Effector CD8-positive, alpha-beta T cell (primary cell): ENCODE results near the gene GALR3.
"Not testable (repeated sequence)": the region's sequence is repeated elsewhere in the genome, so short reads cannot be mapped to it uniquely, and the experiment has no call there.

Experiments used
- DNase-seq: peaks from one replicate; lab custom pipeline; 2025; lab: John Stamatoyannopoulos, UW
- total RNA-seq, 4 experiments: gene quantifications; one replicate each; lab custom pipeline; 2026; lab: John Stamatoyannopoulos, UW

Gene GALR3
- total RNA-seq, result 0 to 0.24 (median 0.09) reads per million in 4 experiments

- no peak for DNase-seq
Measured at GRCh38 chr22:37823134-37823985, at the start of gene GALR3. Gene GALR3, plus strand, starts transcription at chr22:37823382. Its CDS starts 25 bp downstream, at chr22:37823407.

DNA sequence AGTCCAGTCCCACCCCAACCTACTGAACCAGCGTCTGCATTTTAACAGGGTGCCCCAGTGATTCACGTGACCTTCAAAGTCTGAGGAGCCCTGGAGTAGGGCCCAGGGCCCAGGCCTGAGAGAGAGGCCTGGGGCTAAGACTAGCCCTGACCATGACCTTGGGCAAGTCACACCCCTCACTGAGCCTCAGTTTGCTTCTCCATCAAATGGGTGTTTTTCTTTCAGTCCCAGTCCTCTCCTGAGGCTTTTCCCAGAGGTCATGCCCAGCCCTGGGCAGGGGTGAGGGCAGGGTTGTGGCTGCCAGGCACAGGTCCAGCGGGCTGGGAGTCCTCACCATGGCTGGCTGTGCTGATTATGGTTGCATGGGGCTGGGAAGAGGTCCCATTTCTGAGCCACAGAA, 48.5 kb upstream of the GALR3 start:
- no peak for DNase-seq

GRCh38 chr22:37775785-37776638, 47.2 kb upstream of the GALR3 start:
- no peak for DNase-seq

- no peak for DNase-seq
Measured at GRCh38 chr22:37776639-37777005, 46.6 kb upstream of the GALR3 start.

- no peak for DNase-seq
Measured at GRCh38 chr22:37777122-37777687, 46.0 kb upstream of the GALR3 start.

DNA sequence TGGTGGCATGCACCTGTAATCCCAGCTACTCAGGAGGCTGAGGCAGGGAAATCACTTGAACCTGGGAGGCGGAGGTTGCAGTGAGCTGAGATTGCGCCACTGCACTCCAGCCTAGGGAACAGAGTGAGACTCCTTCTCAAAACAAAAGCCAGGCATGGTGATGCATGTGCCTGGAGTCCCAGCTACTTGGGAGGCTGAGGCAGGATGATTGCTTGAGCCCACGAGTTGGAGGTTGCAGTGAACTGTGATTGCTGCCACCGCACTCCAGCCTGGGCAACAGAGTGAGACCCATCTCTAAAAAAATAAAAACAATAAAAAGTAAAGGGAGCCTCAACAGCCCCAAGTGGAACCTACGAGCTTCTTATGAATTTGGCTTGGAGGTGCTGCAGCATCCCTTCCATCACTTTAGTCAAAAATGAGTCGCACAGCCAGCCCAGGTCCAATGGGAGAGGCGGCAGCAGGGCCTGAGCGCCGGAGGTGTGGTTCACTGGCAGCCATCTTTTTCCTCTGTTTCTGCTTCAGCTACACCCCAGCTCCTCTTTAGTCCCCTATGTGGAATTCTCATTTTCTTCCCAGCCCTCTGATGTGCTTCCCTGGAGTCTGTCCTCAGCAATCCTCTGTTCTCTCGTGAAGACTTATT, 44.7 kb upstream of the GALR3 start:
- DNase-seq, result no peak

- DNase-seq, result no peak
Measured at GRCh38 chr22:37781434-37782059, 41.6 kb upstream of the GALR3 start.

DNA sequence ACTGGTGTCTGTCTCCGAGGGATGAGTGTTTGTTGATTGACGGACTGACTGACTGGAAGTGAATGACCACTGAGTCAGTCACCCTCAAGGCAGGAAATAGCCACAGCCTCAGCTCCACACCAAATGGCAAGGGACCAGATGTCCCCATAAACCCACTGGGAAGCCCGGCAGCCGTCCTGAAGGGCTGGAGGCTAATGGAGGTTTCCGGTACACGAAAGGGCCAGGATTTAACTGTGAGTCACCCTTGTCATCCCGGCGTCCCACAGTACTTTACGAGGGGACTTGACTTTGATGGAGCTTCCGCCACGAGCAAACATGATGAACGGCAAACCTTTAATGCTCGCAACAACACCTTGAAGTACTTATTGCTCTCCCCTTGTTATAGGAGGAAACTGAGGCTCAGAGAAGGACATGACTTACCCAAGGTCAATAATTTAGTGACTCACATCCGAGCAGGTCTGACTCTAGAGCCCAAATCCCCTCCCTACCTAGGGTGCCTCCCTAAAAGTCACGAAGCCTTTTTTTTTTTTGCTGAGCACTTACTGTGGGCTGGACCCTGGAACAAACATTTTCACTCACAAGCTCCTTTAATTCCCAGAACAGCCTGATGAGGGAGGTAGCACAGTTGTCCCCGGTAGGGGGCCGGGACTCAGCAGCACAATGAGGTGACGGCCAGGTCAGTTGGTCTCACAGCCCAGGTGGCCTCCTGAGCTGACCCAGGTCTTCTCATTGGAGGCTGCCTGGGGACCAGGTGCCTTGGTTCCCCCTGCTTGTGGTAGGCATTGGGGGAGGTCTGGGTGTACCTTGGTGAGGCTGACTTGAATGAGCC, 40.6 kb upstream of the GALR3 start:
- DNase-seq, result no peak

GRCh38 chr22:37784829-37785495, 38.2 kb upstream of the GALR3 start:
- no peak for DNase-seq

- no peak for DNase-seq
Measured at GRCh38 chr22:37790234-37790633, 32.9 kb upstream of the GALR3 start.

DNA sequence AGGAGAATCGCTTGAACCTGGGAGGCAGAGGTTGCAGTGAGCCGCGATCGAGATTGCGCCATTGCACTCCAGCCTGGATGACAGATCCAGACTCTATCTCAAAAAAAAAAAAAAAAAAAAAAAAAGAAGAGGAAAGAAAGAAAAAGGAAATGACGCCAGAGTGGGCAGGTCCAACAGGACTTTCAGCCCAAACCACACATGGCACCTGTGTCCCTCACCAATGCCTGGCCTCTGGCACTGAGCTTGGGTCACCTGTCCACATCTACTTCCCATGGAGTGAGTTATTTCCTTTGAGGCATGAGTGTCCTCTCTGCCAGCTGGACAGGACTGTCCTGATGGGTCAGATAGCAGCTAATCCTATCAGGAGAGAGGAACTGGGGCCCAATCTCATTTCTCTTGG, 30.7 kb upstream of the GALR3 start:
- no peak for DNase-seq

DNA sequence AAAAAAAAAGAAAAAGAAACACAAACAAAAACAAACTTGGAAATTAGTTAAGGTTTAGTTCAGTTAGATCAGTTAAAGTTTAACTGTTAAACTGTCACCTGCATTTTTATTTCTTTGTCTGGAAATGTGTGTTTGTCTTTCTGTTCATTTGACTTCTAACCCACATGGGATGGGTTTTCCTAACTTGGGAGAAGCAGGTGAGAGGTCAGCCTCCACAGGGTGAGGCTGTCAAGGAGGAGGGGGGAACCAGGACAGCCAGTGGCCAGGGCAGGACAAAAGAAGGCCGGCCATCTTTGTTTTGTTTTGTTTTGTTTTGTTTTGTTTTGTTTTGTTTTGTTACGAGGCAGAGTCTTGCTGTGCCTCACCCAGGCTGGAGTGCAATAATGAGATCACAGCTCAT, 28.8 kb upstream of the GALR3 start:
- no peak for DNase-seq

GRCh38 chr22:37796079-37796478, 27.1 kb upstream of the GALR3 start:
- no peak for DNase-seq

DNA sequence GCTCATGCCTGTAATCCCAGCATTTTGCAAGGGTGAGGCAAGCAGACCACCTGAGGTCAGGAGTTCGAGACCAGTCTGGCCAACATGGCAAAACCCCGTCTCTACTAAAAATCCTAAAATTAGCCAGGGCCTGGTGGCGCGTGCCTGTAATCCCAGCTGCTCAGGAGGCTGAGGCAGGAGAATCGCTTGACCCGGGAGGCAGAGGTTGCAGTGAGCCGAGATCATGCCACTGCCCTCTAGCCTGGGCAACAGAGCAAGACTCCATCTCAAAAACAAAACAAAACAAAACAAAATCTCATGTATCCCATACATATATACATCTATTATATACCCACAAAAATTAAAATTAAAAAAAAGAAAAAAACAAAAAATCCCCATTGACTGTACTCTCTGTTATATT, 25.9 kb upstream of the GALR3 start:
- not testable (repeated sequence) for DNase-seq

- DNase-seq, result no peak
Measured at GRCh38 chr22:37797874-37798500, 25.2 kb upstream of the GALR3 start.

GRCh38 chr22:37799979-37800378, 23.2 kb upstream of the GALR3 start:
- not testable (repeated sequence) for DNase-seq

GRCh38 chr22:37801946-37802309, 21.3 kb upstream of the GALR3 start:
- no peak for DNase-seq

DNA sequence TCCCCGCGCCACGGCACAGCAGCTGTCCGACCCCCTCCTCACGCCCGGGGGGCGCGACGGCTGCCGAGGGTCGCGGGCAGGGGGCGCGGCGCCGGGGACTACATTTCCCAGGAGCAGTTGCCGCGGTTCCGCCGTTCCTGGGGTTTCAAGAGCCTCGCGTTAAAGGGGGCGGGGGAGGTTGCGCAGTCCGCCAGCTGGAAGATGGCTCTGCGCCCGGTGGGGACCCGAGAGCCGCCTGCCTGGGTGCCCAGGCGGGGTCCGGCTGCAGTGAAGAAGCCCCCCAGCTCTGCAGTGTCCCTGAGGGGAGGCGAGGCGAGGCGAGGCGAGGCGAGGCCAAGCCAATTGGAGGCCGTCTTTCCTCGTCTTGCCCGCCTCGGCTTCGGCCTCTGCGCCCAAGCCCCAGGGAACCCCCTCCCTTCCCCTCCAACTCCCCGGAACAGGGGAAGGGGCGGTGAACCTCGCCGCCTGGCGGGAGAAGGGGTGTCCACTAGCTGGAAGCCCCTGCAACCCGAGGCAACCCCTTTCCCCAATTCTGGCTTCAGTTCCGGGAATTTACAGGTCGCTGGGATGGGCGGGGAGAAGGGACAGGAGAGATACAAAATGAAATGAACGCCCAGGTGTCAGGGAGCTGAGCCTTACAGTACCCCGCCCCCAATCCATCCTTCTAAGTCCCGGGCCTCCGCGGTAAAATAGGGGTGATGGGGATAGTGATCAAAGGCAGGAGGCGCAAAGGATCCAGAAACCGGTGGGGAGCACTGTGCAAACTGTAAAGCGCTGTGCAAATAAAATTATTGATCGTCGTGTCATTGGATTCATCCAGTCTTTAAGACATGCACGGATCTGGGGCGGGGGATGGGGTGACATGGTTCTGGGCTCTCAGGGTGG, 20.6 kb upstream of the GALR3 start:
- no peak for DNase-seq

GRCh38 chr22:37803195-37803638, 20.0 kb upstream of the GALR3 start:
- no peak for DNase-seq
